Ishikawa (cell line): Measurements from ENCODE around the gene CACNA1D.

Experiments
- CEBPB ChIP-seq: IDR thresholded peaks from 2 replicates; pipeline ENCODE4 v1.6.1; 2012
- CREB1 ChIP-seq: IDR thresholded peaks from 2 replicates; pipeline ENCODE4 v1.6.1; 2012; ENCODE audit warnings: low read depth
- EGR1 ChIP-seq: IDR thresholded peaks from 2 replicates; pipeline ENCODE4 v1.6.1; 2012
- EP300 ChIP-seq: IDR thresholded peaks from 2 replicates; pipeline ENCODE4 v1.6.1; 2012; ENCODE audit warnings: borderline replicate concordance
- FOXM1 ChIP-seq: IDR thresholded peaks from 2 replicates; pipeline ENCODE4 v1.6.1; 2012; ENCODE audit warnings: low read depth, borderline replicate concordance
- NFIC ChIP-seq: IDR thresholded peaks from 2 replicates; pipeline ENCODE4 v1.6.1; 2012
- RAD21 ChIP-seq: IDR thresholded peaks from 2 replicates; pipeline ENCODE4 v1.6.1; 2012; ENCODE audit warnings: low read depth
- TAF1 ChIP-seq: IDR thresholded peaks from 2 replicates; pipeline ENCODE4 v1.6.1; 2012; ENCODE audit warnings: low read depth, mild to moderate bottlenecking
- TCF12 ChIP-seq: IDR thresholded peaks from 2 replicates; pipeline ENCODE4 v1.6.1; 2012; ENCODE audit warnings: low read depth
- TEAD4 ChIP-seq: IDR thresholded peaks from 2 replicates; pipeline ENCODE4 v1.6.1; 2012
- USF1 ChIP-seq: IDR thresholded peaks from 2 replicates; pipeline ENCODE4 v1.6.1; 2012
- YY1 ChIP-seq: IDR thresholded peaks from 2 replicates; pipeline ENCODE4 v1.6.1; 2012; ENCODE audit warnings: low read depth
- ZBTB7A ChIP-seq: IDR thresholded peaks from 2 replicates; pipeline ENCODE4 v1.6.1; 2012; ENCODE audit warnings: low read depth
- TF ChIP-seq, protein P1 (sequence below): IDR thresholded peaks from 2 replicates; pipeline ENCODE4 v1.6.1; 2012; ENCODE audit warnings: low read depth, mild to moderate bottlenecking
- TF ChIP-seq, protein P2 (sequence below): IDR thresholded peaks from 2 replicates; pipeline ENCODE4 v1.6.1; 2012

The CACNA1D gene

DNA sequence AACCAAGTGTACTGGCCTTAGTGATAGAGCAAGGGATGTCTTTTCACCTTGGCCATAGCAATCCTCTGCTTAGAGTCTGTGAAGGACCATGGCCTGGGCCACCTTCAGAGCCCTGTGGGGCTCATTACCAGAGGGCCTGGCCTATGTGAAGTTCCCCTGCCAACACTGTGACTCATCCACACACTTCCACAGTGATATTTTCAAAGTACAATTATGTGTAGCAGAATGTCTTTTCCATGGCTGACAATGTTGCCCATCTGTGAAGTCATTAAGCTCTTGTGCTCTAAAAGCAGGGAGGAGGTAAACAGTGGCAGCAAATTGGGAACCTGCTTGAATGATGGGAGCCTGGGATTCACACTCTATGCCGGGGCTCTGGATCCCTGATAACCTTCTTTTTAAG lies 12.2 kb upstream of the CACNA1D start:
- TF ChIP-seq NFIC, result no peak
- TF ChIP-seq EGR1, result no peak
- TF ChIP-seq, protein P1, sequence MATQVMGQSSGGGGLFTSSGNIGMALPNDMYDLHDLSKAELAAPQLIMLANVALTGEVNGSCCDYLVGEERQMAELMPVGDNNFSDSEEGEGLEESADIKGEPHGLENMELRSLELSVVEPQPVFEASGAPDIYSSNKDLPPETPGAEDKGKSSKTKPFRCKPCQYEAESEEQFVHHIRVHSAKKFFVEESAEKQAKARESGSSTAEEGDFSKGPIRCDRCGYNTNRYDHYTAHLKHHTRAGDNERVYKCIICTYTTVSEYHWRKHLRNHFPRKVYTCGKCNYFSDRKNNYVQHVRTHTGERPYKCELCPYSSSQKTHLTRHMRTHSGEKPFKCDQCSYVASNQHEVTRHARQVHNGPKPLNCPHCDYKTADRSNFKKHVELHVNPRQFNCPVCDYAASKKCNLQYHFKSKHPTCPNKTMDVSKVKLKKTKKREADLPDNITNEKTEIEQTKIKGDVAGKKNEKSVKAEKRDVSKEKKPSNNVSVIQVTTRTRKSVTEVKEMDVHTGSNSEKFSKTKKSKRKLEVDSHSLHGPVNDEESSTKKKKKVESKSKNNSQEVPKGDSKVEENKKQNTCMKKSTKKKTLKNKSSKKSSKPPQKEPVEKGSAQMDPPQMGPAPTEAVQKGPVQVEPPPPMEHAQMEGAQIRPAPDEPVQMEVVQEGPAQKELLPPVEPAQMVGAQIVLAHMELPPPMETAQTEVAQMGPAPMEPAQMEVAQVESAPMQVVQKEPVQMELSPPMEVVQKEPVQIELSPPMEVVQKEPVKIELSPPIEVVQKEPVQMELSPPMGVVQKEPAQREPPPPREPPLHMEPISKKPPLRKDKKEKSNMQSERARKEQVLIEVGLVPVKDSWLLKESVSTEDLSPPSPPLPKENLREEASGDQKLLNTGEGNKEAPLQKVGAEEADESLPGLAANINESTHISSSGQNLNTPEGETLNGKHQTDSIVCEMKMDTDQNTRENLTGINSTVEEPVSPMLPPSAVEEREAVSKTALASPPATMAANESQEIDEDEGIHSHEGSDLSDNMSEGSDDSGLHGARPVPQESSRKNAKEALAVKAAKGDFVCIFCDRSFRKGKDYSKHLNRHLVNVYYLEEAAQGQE, result no peak
- no peak for TF ChIP-seq CEBPB
- TF ChIP-seq, protein P2, sequence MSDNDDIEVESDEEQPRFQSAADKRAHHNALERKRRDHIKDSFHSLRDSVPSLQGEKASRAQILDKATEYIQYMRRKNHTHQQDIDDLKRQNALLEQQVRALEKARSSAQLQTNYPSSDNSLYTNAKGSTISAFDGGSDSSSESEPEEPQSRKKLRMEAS, result no peak
- no peak for TF ChIP-seq TEAD4

- TF ChIP-seq, protein P1, result no peak
- TF ChIP-seq NFIC (no peak), EP300 (no peak), CEBPB (no peak), ZBTB7A (no peak), CREB1 (no peak), TAF1 (no peak), EGR1 (no peak), FOXM1 (no peak), RAD21 (no peak), USF1 (no peak), TCF12 (no peak), YY1 (no peak), TEAD4 (no peak)
- TF ChIP-seq, protein P2, result no peak
Measured at GRCh38 chr3:53483821-53484220, 10.6 kb upstream of the CACNA1D start.

DNA sequence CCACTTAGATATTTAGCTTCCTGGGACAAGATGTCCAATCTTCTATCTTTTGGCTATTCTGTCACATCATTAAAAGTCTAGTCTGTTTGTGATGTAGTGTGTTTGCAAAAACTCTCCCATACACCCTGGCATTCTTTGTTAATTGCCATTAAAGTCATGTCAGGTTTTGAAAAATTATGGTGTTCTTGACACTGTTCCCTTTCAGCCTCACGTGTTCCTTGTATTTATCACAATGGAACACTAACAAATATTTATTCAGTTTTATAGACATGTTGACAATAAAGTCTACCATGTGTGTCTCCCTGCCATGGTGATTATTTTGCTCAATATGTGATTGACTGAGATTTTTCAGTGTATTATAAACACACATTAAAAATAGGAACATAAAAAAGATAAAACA lies 9.4 kb upstream of the CACNA1D start:
- TF ChIP-seq EP300, result no peak
- TF ChIP-seq, protein P2, result no peak
- no peak for TF ChIP-seq RAD21
- no peak for TF ChIP-seq USF1
- no peak for TF ChIP-seq TEAD4
- TF ChIP-seq NFIC, result no peak
- no peak for TF ChIP-seq FOXM1
- TF ChIP-seq TCF12, result no peak
- TF ChIP-seq, protein P1, result no peak
- no peak for TF ChIP-seq EGR1

GRCh38 chr3:53485675-53486403 lies 8.6 kb upstream of the CACNA1D start:
- TF ChIP-seq FOXM1, result no peak
- no peak for TF ChIP-seq YY1
- TF ChIP-seq CEBPB, result no peak
- TF ChIP-seq ZBTB7A, result no peak
- no peak for TF ChIP-seq TAF1
- no peak for TF ChIP-seq EGR1
- TF ChIP-seq TEAD4, result no peak
- TF ChIP-seq RAD21, result no peak
- TF ChIP-seq USF1, result no peak
- no peak for TF ChIP-seq TCF12
- TF ChIP-seq CREB1, result no peak
- TF ChIP-seq, protein P2, result no peak
- TF ChIP-seq EP300, result no peak
- TF ChIP-seq NFIC, result no peak
- TF ChIP-seq, protein P1, result no peak
